HG02938 (cell line): ENCODE results near the gene AASS.

Experiments
- ATAC-seq: cut with Tn5 transposase; IDR thresholded peaks from one replicate; pipeline ENCODE4 v1.9.1; 2021; ENCODE audit warnings: mild to moderate bottlenecking, moderate library complexity; ENCODE audit not compliant: unreplicated experiment

The AASS gene

GRCh38 chr7:122046402-122046801, 97.6 kb downstream of the AASS start:
- ATAC-seq = no peak

- ATAC-seq = no peak
Measured at GRCh38 chr7:122040147-122040546, 103.9 kb downstream of the AASS start.

- ATAC-seq = no peak
Measured at GRCh38 chr7:122038904-122039303, 105.1 kb downstream of the AASS start.

GRCh38 chr7:122038134-122038533, 105.9 kb downstream of the AASS start:
- no peak for ATAC-seq

GRCh38 chr7:122035876-122036275, 108.2 kb downstream of the AASS start:
- no peak for ATAC-seq

GRCh38 chr7:122033641-122034040, 110.4 kb downstream of the AASS start:
- no peak for ATAC-seq

GRCh38 chr7:122027058-122027457, 117.0 kb downstream of the AASS start:
- ATAC-seq = no peak
